Measurements from ENCODE around the gene IL12B.

DNA sequence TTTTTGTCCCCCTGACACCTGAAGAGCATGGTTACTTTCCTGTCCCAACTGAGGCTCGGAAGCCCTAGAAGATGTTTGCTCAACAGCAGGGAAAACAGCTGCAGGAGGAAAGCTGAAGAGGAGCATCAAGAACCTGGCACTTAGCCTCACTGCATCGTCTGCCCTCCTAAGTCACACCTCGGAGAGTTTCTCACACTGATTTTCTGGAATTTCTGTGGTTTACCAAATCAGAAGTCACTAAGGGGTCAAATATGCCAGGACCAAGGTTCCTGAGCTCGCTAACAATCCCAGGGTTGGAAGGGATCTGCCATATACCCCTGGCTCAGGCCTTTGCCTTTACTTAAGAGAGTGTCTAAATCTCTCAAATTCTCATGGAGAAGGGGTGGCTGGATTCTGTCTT lies 5.3 kb downstream of the IL12B start:
- TF ChIP-seq, protein P1, sequence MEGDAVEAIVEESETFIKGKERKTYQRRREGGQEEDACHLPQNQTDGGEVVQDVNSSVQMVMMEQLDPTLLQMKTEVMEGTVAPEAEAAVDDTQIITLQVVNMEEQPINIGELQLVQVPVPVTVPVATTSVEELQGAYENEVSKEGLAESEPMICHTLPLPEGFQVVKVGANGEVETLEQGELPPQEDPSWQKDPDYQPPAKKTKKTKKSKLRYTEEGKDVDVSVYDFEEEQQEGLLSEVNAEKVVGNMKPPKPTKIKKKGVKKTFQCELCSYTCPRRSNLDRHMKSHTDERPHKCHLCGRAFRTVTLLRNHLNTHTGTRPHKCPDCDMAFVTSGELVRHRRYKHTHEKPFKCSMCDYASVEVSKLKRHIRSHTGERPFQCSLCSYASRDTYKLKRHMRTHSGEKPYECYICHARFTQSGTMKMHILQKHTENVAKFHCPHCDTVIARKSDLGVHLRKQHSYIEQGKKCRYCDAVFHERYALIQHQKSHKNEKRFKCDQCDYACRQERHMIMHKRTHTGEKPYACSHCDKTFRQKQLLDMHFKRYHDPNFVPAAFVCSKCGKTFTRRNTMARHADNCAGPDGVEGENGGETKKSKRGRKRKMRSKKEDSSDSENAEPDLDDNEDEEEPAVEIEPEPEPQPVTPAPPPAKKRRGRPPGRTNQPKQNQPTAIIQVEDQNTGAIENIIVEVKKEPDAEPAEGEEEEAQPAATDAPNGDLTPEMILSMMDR (IDR thresholded peaks at IDR 0.05; ENCODE audit: insufficient read depth, low read depth, low read length) = no peak
- no peak for TF ChIP-seq EZH2 (IDR thresholded peaks at IDR 0.05; ENCODE audit: insufficient read depth, low read length)
